Hepatocyte (in vitro differentiated cells): ENCODE results near the gene TOB1. TPM values are rescaled to one million over a fixed set of nuclear protein-coding genes. Genes with fewer than 3 reads are reported as not detected.

Experiments used
- DNase-seq: peaks from one replicate; pipeline ENCODE4 v3.0.0-alpha.2; 2016; ENCODE audit warnings: low spot score
- H2AFZ ChIP-seq: fragments of 200-600 bp; sonication (generic); 2 replicates; pipeline ENCODE4 v1.6.0; 2016; ENCODE audit warnings: antibody characterized with exemption, mild to moderate bottlenecking
- H3K27ac ChIP-seq: fragments of 200-600 bp; sonication (generic); 2 replicates; pipeline ENCODE4 v1.5.1; 2016; ENCODE audit warnings: mild to moderate bottlenecking
- H3K27me3 ChIP-seq: fragments of 200-600 bp; sonication (generic); 2 replicates; pipeline ENCODE4 v1.6.1; 2016
- H3K36me3 ChIP-seq: fragments of 200-600 bp; sonication (generic); replicated peaks from 2 replicates; pipeline ENCODE4 v1.5.1; 2016; ENCODE audit warnings: low read depth; ENCODE audit not compliant: insufficient read depth
- H3K4me1 ChIP-seq: fragments of 200-600 bp; sonication (generic); 2 replicates; pipeline ENCODE4 v1.5.1; 2016; ENCODE audit warnings: mild to moderate bottlenecking, moderate library complexity; ENCODE audit not compliant: insufficient read depth
- H3K4me2 ChIP-seq: fragments of 200-600 bp; sonication (generic); 2 replicates; pipeline ENCODE4 v1.6.0; 2016
- H3K4me3 ChIP-seq: fragments of 200-600 bp; sonication (generic); 2 replicates; pipeline ENCODE4 v1.5.1; 2016; ENCODE audit warnings: mild to moderate bottlenecking
- H3K79me2 ChIP-seq: fragments of 200-600 bp; sonication (generic); 2 replicates; pipeline ENCODE4 v1.6.0; 2017; ENCODE audit warnings: mild to moderate bottlenecking
- H3K9me2 ChIP-seq: fragments of 200-600 bp; sonication (generic); replicated peaks from 2 replicates; pipeline ENCODE4 v1.6.0; 2017; ENCODE audit warnings: mild to moderate bottlenecking; ENCODE audit not compliant: insufficient read depth
- H3K9me3 ChIP-seq: fragments of 200-600 bp; sonication (generic); 2 replicates; pipeline ENCODE4 v1.5.1; 2016; ENCODE audit warnings: low read depth, mild to moderate bottlenecking
- H4K20me1 ChIP-seq: fragments of 200-600 bp; sonication (generic); 2 replicates; pipeline ENCODE4 v1.6.0; 2016; ENCODE audit warnings: mild to moderate bottlenecking; ENCODE audit not compliant: insufficient read depth, poor library complexity, severe bottlenecking
- EZH2 ChIP-seq: fragments of 200-600 bp; sonication (generic); IDR thresholded peaks from 2 replicates; pipeline ENCODE4 v1.6.1; 2016; ENCODE audit warnings: antibody characterized with exemption, mild to moderate bottlenecking, borderline replicate concordance
- EZH2phosphoT487 ChIP-seq: fragments of 200-600 bp; sonication (generic); IDR thresholded peaks from one replicate; pipeline ENCODE4 v1.6.1; 2018; ENCODE audit warnings: antibody characterized with exemption, mild to moderate bottlenecking, low read depth, moderate library complexity; ENCODE audit not compliant: unreplicated experiment, severe bottlenecking
- WGBS: methylation state at CpG from one replicate; pipeline ENCODE4 v1.1.6; 2016; ENCODE audit warnings: low lambda C conversion rate; ENCODE audit errors: missing lambda C conversion rate; 5-methylcytosine and 5-hydroxymethylcytosine counted together
- polyA plus RNA-seq: library from polyadenylated mRNA; unstranded; fragments of >200 nt; fragmentation: Nextera tagmentation; extraction: Ambion mirVana; gene quantifications from 2 replicates; pipeline ENCODE4 v1.2.1, GENCODE V29; 2016
- total RNA-seq: library from RNA; depleted of rRNA; stranded (reverse); fragments of >200 nt; gene quantifications from 2 replicates; pipeline ENCODE4 v1.2.3, GENCODE V29; 2014
- TF ChIP-seq, protein P1 (sequence below): fragments of 200-600 bp; sonication (generic); IDR thresholded peaks from 2 replicates; pipeline ENCODE4 v1.5.1; 2016; ENCODE audit warnings: antibody characterized with exemption, mild to moderate bottlenecking; ENCODE audit not compliant: poor library complexity

The TOB1 gene
- total and polyA plus RNA-seq, 2 experiments from 2014 or later, result 43.2 to 52.1 TPM

DNA sequence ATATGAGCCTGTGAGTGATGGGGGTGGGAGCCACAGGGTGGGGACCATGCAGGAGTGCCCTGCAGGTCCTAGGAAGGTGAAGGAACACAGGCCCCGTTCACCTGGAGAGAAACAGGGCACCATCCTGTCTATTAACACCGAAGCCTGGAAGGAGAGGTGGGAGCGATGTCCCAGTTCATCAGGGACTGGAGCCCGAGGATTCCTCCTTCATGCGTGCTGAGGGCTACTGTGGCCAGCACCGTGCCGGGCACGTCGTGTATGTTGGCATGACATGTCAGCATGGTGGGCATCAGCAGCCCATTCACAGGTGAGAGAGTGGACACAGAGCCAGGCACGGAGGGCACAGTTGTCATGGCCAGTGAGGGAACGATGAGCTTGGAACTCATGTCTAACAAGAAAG lies 29.3 kb downstream of the TOB1 start:
- H3K36me3 ChIP-seq, result no peaks in the 10 kb centered on the region
- DNase-seq, result no peak
- H3K4me1 ChIP-seq, result peaks cover 21% of the 10 kb centered on the region
- no peaks in the 10 kb centered on the region for H4K20me1 ChIP-seq
- no peak overlapping the region for H3K27ac ChIP-seq
- no peaks in the 10 kb centered on the region for H3K9me3 ChIP-seq
- no peaks in the 10 kb centered on the region for H3K79me2 ChIP-seq
- TF ChIP-seq EZH2 (no peak), EZH2phosphoT487 (no peak)
- TF ChIP-seq, protein P1, sequence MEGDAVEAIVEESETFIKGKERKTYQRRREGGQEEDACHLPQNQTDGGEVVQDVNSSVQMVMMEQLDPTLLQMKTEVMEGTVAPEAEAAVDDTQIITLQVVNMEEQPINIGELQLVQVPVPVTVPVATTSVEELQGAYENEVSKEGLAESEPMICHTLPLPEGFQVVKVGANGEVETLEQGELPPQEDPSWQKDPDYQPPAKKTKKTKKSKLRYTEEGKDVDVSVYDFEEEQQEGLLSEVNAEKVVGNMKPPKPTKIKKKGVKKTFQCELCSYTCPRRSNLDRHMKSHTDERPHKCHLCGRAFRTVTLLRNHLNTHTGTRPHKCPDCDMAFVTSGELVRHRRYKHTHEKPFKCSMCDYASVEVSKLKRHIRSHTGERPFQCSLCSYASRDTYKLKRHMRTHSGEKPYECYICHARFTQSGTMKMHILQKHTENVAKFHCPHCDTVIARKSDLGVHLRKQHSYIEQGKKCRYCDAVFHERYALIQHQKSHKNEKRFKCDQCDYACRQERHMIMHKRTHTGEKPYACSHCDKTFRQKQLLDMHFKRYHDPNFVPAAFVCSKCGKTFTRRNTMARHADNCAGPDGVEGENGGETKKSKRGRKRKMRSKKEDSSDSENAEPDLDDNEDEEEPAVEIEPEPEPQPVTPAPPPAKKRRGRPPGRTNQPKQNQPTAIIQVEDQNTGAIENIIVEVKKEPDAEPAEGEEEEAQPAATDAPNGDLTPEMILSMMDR, result no peak
- H3K4me3 ChIP-seq, result no peak overlapping the region
- H2AFZ ChIP-seq, result no peak overlapping the region
- no peaks in the 10 kb centered on the region for H3K27me3 ChIP-seq
- H3K9me2 ChIP-seq, result no peaks in the 10 kb centered on the region
- no peak overlapping the region for H3K4me2 ChIP-seq
- WGBS, result 90% methylated on average over 11 of the region's 11 CpGs

GRCh38 chr17:50835301-50836234 lies 30.6 kb downstream of the TOB1 start, which contains the start of gene WFIKKN2:
WFIKKN2 (plus strand) TSS chr17:50835586; CDS start chr17:50835938, 352 bp downstream.
- no peak within 1 kb of the TSS for H2AFZ ChIP-seq
- H3K4me2 ChIP-seq, result peak within 1 kb of the TSS; percentile 61
- TF ChIP-seq EZH2, result no peak
- TF ChIP-seq, protein P1, result no peak
- TF ChIP-seq EZH2phosphoT487, result no peak

DNA sequence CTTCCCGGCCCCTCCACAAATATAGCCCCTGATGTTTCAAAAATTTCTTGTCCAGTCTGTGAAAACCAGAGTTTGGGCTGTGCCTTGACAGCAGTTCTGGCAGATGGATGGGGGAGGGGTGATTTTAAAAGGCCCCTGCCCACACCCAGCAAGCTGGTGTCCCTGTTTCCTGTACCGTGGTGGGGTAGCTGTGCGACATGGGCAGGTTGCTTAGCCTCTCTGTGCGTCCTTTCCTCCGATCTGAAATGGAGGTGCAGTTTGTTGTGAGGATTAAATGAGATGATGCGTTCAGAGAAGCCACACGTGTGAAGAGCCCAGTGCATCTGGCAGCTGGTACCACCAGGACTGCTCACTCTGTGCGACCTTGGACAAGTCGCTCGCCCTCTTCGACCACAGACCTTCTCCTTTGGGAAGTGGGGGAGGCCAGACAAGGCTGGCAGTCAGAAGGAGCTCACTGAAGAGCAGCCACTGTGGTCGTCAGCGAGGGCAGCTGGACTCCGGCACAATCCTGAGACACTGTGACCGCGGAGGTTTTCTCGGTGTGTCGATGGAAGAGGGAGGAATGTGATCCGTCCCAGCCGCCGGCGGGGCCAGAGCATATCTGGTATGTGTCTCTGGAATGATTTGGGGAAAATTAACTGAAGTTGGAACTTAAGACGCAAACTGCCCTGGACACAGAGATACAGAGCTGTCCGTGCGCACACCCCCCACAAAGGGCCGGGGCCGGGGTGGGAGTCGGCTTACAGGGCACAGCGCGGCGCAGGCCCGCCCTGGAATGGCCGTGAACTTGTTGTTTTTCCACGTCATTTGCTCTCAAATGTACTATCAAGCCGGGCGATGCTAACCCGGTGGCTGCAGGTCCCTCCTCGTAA lies 31.5 kb downstream of the TOB1 start:
- Histone ChIP-seq H3K36me3 (no peaks in the 10 kb centered on the region), H3K9me3 (no peaks in the 10 kb centered on the region), H3K27ac (no peak overlapping the region), H3K79me2 (no peaks in the 10 kb centered on the region), H3K9me2 (no peaks in the 10 kb centered on the region), H4K20me1 (no peaks in the 10 kb centered on the region), H3K27me3 (no peaks in the 10 kb centered on the region), H2AFZ (no peak overlapping the region), H3K4me1 (peaks cover 34% of the 10 kb centered on the region), H3K4me3 (no peak overlapping the region), H3K4me2 (peak overlapping the region; percentile 61)
- no peak for TF ChIP-seq EZH2
- TF ChIP-seq, protein P1, result no peak
- no peak for TF ChIP-seq EZH2phosphoT487
- WGBS, result 52% methylated on average over 38 of the region's 38 CpGs
- DNase-seq, result no peak

More at GRCh38 chr17:50835301-50836234, 30.6 kb downstream of the TOB1 start, which contains the start of gene WFIKKN2:
- no peaks in the 10 kb centered on the region for H4K20me1 ChIP-seq
- no peak within 1 kb of the TSS for H3K4me3 ChIP-seq
- H3K4me1 ChIP-seq, result peaks cover 32% of the 10 kb centered on the region
- H3K79me2 ChIP-seq, result no peaks in the 10 kb centered on the region
- DNase-seq, result no peak
- H3K9me2 ChIP-seq, result no peaks in the 10 kb centered on the region
- no peak within 1 kb of the TSS for H3K27ac ChIP-seq
- no peaks in the 10 kb centered on the region for H3K36me3 ChIP-seq
- 77% methylated on average over 39 of the region's 39 CpGs for WGBS
- no peaks in the 10 kb centered on the region for H3K9me3 ChIP-seq
- no peaks in the 10 kb centered on the region for H3K27me3 ChIP-seq
